ENCODE results near the gene HOMEZ.

DNA sequence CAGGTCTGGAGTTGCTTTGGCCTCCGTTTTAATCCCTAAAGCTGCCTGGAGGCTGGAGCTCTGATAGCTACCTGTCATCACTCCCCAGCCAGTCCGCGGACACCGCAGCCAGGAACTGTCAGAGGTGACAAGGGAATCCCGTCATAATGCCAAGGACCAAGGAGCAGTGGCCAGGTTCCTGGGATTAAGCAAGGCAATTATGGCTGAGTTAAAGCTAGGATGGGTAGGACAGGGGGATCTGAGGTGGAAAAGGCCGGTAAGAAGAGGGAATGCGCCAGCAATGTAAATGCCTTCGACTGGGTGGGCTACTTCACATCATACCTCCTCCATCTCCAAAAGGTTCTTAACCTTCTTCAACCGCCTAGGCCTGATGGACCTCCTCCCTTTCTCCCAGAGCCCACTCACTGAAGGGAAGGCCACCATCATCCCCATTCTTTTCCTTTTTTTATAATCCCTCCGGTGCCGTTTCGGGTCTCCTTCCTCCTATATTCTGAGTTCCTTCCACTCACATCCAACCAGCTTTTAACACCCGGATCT, 14.8 kb upstream of the HOMEZ start:
- TF ChIP-seq ZNF302 (CRISPR knock-in tag; IDR thresholded peaks at IDR 0.05): no peak
- TF ChIP-seq CHD2 (IDR thresholded peaks at IDR 0.05; ENCODE audit: low read length, partially characterized antibody): no peak
- TF ChIP-seq, protein P1, sequence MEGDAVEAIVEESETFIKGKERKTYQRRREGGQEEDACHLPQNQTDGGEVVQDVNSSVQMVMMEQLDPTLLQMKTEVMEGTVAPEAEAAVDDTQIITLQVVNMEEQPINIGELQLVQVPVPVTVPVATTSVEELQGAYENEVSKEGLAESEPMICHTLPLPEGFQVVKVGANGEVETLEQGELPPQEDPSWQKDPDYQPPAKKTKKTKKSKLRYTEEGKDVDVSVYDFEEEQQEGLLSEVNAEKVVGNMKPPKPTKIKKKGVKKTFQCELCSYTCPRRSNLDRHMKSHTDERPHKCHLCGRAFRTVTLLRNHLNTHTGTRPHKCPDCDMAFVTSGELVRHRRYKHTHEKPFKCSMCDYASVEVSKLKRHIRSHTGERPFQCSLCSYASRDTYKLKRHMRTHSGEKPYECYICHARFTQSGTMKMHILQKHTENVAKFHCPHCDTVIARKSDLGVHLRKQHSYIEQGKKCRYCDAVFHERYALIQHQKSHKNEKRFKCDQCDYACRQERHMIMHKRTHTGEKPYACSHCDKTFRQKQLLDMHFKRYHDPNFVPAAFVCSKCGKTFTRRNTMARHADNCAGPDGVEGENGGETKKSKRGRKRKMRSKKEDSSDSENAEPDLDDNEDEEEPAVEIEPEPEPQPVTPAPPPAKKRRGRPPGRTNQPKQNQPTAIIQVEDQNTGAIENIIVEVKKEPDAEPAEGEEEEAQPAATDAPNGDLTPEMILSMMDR (IDR thresholded peaks at IDR 0.05): no peak
- TF ChIP-seq, protein P2, sequence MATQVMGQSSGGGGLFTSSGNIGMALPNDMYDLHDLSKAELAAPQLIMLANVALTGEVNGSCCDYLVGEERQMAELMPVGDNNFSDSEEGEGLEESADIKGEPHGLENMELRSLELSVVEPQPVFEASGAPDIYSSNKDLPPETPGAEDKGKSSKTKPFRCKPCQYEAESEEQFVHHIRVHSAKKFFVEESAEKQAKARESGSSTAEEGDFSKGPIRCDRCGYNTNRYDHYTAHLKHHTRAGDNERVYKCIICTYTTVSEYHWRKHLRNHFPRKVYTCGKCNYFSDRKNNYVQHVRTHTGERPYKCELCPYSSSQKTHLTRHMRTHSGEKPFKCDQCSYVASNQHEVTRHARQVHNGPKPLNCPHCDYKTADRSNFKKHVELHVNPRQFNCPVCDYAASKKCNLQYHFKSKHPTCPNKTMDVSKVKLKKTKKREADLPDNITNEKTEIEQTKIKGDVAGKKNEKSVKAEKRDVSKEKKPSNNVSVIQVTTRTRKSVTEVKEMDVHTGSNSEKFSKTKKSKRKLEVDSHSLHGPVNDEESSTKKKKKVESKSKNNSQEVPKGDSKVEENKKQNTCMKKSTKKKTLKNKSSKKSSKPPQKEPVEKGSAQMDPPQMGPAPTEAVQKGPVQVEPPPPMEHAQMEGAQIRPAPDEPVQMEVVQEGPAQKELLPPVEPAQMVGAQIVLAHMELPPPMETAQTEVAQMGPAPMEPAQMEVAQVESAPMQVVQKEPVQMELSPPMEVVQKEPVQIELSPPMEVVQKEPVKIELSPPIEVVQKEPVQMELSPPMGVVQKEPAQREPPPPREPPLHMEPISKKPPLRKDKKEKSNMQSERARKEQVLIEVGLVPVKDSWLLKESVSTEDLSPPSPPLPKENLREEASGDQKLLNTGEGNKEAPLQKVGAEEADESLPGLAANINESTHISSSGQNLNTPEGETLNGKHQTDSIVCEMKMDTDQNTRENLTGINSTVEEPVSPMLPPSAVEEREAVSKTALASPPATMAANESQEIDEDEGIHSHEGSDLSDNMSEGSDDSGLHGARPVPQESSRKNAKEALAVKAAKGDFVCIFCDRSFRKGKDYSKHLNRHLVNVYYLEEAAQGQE (IDR thresholded peaks at IDR 0.05): no peak
- TF ChIP-seq CEBPB (IDR thresholded peaks at IDR 0.05): no peak
- no peak for TF ChIP-seq POLR2A (IDR thresholded peaks at IDR 0.05; ENCODE audit: low read length)
- TF ChIP-seq SMC3 (IDR thresholded peaks at IDR 0.05): no peak
- no peak for TF ChIP-seq HOXA7 (CRISPR knock-in tag; IDR thresholded peaks at IDR 0.05)
